ENCODE results near the gene FREM2.

The FREM2 gene

DNA sequence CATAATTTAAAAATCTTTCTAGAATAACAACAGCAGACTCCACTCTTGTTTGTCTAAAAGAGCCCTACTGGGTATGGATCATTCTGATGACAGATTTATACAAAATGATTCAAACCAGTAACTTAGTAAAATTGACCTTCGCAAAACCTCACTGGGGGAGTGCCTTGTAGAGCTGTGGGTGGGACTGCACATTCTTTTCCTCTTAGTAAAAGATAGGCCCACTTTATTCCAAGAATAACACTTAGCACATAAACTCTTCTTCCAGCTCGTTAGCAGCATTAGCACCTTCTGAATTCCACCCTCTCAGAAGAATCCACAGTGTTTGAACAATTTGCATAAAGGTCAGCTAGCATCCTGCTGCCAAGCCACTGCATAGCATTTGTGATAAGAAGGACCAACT is 196.9 kb downstream of the FREM2 start:
- in situ Hi-C loops (cut with MboI; ENCODE audit: low sequenced_read_pairs), result no loop called here

DNA sequence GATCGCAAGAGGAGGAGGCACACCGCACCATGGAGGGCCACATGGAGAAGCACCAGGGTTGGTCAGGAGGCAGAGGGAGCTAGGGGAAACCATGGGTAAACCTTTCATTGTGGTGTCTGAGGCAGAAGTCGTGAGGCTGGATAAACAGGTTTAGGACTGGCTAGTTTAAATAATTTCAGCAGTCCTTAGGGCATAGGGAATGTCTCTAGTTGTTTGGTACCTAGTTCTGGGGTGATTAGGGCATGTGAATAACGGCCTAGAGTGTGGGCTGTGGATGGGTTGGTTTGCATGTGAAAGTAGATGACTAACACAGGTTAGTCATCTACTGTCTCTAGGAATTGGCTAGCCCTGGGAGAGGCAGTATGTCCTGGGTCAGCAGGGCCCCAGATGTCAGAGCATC is 201.4 kb downstream of the FREM2 start:
- in situ Hi-C loops (cut with MboI; ENCODE audit: low sequenced_read_pairs), result no loop called here

DNA sequence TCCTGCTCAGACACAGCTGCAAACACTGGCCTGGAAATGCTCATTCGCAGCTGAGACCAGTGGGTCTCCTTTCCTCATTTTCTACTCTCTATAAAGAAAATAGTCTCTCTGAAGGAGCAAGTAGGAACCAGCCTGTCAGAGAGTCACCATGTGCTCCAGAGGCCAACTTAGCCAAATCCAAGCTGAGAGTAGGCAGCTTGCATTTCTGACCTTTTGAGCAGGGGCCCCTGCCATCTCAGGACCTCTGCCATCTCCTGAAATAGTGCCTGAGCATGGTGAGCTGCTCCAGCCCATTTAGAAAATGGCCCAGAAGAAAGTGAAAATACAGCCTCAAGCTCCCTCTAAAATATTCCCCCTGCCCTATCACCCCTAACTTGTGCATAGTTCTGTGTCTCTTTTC is 208.2 kb downstream of the FREM2 start:
- in situ Hi-C loops (cut with MboI; ENCODE audit: low sequenced_read_pairs), result no loop called here

DNA sequence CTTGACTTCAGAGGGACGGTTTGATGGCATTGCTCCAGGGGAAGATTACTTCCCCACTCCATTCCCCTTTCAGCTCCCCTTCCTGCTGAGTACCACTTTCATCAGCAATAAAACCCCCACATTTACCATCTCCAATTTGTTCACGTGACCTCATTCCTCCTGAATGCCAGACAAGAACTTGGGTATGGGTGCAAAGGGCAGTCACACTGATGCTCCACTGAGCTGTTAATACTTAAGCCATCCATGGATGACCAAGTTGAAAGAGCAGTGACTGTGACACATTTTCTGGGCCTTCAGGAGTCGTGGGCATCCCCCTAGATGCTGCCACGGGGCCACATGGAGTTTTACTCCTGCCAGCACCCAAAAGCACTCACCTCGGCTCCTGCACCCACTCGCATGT is 210.6 kb downstream of the FREM2 start:
- in situ Hi-C loops (cut with MboI; ENCODE audit: low sequenced_read_pairs), result no loop called here

DNA sequence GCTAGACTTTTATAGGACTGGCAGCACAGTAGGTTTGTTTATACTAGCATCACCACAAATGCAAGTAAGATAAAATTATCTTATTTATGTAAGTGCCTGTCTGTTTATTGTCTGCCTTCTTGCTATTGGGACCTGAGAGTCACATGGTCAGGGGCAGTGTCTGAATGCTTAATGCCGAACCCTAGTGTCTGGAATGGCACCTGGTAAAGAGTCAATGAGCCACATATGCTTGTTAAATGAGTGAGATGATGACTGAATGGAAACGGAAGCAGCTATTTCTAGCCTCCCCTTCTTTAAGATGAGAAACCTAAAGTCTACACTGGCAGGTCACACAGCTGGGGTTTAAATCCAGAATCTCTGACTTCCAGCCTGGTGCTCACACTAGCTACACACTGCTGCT is 211.6 kb downstream of the FREM2 start:
- in situ Hi-C loops (cut with MboI; ENCODE audit: low sequenced_read_pairs), result no loop called here

DNA sequence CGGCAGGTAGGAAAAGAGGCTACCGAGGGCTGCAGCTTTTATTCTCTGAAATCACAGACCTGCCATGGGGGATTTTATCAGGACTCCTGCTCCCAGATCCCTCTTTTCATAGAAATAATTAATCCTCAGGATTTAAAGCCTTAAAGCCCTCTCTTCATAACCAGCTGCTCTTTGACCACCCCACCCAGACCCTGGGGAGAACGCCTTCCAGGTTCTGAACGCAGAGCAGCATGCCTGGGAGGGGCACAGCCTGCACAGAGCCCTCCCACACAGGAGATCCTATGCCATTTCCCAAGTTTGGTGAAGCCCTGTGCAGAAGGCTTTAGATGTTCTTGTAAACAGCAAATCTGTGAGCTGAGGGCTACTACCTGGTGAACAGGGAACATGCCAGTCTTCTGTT is 212.7 kb downstream of the FREM2 start:
- in situ Hi-C loops (cut with MboI; ENCODE audit: low sequenced_read_pairs), result no loop called here

DNA sequence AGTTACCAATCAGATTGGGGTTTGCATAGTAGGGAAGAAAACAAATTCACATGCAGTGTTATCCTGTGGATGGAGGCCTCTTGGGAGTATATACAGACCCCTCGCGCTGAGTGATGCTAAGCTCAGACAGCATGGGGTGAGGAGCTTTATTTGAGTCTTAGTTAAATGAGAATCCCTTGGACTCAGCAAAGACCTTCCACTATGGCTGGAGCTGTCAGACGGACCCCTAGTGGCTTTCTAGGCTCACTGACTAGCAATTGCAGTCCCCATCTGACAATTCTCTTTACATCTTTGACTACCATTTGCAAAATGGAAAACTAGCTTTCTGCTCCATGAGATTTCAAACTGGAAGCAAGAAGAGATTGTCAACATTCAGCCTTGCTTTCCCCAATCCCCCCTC is 213.3 kb downstream of the FREM2 start:
- in situ Hi-C loops (cut with MboI; ENCODE audit: low sequenced_read_pairs), result no loop called here

DNA sequence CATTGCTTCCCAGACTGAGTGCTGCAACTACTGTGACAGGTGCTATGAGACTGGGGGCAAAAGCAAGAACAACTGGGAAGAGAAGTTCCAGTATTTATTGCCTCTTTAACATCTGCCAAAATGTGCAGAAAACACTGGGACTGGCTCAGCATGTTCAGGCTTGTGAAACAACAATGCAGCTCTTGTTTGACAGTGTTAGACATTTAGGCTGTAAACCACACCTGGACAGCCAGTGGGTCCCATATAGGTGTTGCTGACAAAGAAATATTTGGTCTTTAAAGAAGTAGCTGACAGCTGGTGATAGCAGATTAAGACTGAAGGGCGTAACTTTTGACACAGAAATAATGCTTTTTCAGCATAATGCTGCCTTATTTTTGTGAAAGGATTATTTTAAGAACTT is 215.7 kb downstream of the FREM2 start:
- in situ Hi-C loops (cut with MboI; ENCODE audit: low sequenced_read_pairs), result no loop called here

DNA sequence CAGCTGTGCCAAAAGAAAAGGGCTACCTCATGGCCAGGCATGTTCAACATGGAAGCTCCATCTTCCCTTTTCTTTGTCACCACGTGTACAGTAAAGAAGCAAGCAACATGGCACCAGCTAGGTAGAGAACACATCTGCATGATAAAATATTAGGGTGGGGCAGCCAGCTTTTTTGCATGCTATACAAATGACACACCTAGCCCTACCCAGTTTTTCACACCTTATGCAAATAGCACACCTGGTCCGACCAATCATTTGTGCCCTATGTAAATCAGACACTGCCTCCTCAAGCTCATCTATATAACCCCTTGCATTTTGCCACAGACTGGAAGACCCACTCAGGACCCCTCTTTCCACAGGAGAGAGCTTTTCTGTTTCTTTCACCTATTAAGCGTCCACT is 218.2 kb downstream of the FREM2 start:
- in situ Hi-C loops (cut with MboI; ENCODE audit: low sequenced_read_pairs), result no loop called here

DNA sequence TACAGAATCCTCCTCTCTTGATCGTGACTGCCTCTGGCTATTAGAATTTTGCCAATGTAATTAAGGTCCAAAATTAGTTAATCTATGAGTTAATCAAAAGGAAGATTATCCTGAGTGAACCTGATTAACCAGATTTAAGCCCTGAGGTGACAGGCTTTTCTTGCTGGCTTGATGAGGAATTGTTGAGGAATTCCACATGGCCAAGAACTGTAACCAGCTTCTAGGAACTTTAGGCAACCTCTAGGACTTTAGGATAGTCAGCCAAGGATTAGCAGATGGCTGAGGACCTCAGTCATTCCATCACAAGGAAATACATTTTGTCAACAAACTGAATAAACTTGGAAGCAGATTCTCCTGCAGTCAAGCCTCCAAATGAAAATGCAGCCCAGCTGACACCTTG is 219.0 kb downstream of the FREM2 start:
- in situ Hi-C loops (cut with MboI; ENCODE audit: low sequenced_read_pairs), result no loop called here

DNA sequence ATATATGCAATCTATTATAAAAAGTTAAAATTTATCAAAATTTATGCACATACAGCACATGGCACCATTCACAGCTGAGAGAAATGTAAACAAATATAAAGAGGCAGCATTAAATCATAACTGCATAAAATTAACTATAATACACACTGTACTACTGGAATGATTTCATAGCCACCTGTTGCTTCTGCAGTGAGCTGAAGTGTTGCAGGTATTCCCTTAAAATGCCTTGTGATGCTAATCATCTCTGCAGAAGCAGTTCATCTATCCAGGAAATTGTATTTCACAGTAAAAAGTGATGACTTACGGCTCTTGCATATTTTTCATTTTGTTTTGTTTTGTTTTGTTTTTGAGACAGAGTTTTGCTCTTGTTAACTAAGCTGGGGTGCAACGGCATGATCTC is 221.7 kb downstream of the FREM2 start:
- in situ Hi-C loops (cut with MboI; ENCODE audit: low sequenced_read_pairs), result no loop called here

DNA sequence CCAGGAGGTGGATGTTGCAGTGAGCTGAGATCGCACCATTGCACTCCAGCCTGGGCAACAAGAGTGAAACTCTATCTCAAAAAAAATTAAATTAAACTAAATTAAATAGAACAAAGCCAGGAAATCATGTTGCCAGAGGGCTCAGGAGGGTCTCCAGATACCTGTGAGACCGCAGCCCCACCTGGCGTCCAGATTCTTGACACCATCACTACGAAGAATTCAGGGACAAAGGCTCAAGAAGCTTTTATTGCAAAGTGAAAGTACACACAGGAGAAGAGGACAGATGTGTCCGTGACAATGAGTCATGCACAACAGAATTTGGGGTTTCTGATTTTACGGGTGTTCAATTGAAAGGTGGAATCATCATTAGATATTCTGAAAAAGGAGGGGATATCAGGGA is 227.2 kb downstream of the FREM2 start:
- in situ Hi-C loops (cut with MboI; ENCODE audit: low sequenced_read_pairs), result no loop called here

DNA sequence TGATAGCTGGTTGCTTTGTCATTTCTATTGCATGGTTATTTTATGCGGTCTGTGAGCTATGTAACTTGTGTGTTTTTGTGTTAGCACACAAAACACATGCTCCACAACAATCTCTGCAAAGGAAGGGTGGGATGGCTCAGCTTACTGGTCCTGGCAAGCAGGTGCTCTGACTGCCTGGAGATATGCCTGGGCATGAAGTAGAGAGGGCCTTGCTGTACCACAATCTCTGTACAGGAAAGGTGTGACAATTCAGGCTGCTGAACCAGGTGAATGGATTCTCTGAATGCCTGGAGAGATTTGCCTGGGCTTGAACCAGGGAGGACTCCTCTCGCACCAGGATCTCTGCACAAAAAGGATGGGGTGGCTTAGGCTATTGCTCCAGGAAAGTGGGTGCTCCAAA is 234.2 kb downstream of the FREM2 start:
- in situ Hi-C loops (cut with MboI; ENCODE audit: low sequenced_read_pairs), result no loop called here

DNA sequence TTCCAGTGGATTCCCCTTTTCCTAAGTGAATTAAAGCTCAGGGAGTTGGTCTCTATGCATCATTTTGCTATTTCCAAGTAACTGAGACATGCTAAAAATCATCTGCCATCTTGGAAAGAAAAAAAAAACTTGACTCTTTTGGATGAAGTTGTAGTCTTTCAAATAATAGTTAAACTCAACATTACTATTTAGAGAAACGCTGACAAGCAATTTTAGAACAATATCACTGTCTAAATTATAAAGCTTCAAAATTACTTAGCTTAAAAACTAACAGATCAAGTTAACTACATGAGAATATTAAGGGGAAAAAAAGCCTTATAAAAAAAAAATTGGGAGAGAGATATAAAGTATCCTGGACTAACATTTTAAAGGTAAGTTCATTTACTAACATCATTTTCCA is 235.3 kb downstream of the FREM2 start:
- in situ Hi-C loops (cut with MboI; ENCODE audit: low sequenced_read_pairs), result no loop called here

DNA sequence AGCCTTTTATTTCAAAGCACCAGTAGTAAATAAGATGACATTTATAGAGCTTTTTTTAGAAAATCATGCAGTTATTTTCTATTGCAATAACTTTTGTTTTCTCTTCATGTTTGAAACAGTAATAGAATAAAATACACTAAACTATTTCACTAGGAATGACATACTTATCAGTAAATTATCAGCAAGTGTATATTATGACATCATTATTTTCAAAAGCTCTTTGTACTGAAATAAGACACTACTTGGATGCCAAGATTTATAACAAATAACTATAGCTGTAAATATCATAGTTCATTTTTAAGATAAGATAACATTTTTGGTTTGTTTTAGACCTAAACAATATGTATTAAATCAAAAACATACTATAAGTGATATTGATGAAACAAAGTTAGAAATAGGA is 246.9 kb downstream of the FREM2 start:
- in situ Hi-C loops (cut with MboI; ENCODE audit: low sequenced_read_pairs), result no loop called here

All from HL-60/S4 treated with retinoic acid at 250 ng/mL for 4 days and 3 days (cell line).